ENCODE data around the gene CENPU. TPM values are rescaled to one million over a fixed set of nuclear protein-coding genes. Genes with fewer than 3 reads are reported as not detected.

Gene CENPU
- total RNA-seq, 1 experiment from 2014 or later, result 124 TPM

- Histone ChIP-seq H3K4me1 (ENCODE audit: insufficient read depth, low read length) (peaks cover 16% of the 10 kb centered on the region), H4K20me1 (ENCODE audit: control insufficient read depth, insufficient read depth, insufficient read length) (no peaks in the 10 kb centered on the region), H2BK5ac (ENCODE audit: insufficient read length, low read length) (no peak overlapping the region), H4K5ac (ENCODE audit: insufficient read length, low read depth, low read length) (no peak overlapping the region), H3K79me1 (ENCODE audit: insufficient read depth, low read depth, low read length, poor library complexity, severe bottlenecking) (no peaks in the 10 kb centered on the region), H3K18ac (ENCODE audit: insufficient read length, low read depth, low read length) (no peak overlapping the region), H2BK120ac (ENCODE audit: low read depth, low read length, poor library complexity, severe bottlenecking) (no peak overlapping the region), H3K23ac (ENCODE audit: insufficient read length, low read depth, low read length) (no peak overlapping the region), H2BK20ac (ENCODE audit: low read depth, low read length, poor library complexity, severe bottlenecking) (no peak overlapping the region), H3K56ac (ENCODE audit: insufficient read length, low read depth, low read length) (no peak overlapping the region), H3K4ac (ENCODE audit: low read depth, low read length) (no peak overlapping the region), H2AK5ac (ENCODE audit: insufficient read length, low read length) (no peak overlapping the region), H3T11ph (ENCODE audit: low read length) (no peak overlapping the region), H2BK12ac (ENCODE audit: insufficient read length, low read depth, low read length) (no peak overlapping the region), H4K91ac (ENCODE audit: insufficient read length, low read depth, low read length) (no peak overlapping the region), H3K23me2 (ENCODE audit: insufficient read length, low read depth, low read length, poor library complexity, severe bottlenecking) (peaks cover 13% of the 10 kb centered on the region), H2AFZ (ENCODE audit: low read length) (no peak overlapping the region), H2BK15ac (ENCODE audit: low read depth, low read length) (no peak overlapping the region), H3K14ac (ENCODE audit: insufficient read depth, low read length) (no peak overlapping the region), H3K79me2 (ENCODE audit: insufficient read depth, low read length) (peaks cover 35% of the 10 kb centered on the region), H4K8ac (replicated peaks; ENCODE audit: insufficient read length, low read depth, low read length) (no peak overlapping the region), H3K27me3 (ENCODE audit: insufficient read depth, low read length) (no peaks in the 10 kb centered on the region), H3K9ac (ENCODE audit: extremely low read depth, insufficient read length, low read length) (peak overlapping the region; percentile 65), H3K9me3 (ENCODE audit: control insufficient read depth, low read depth, low read length) (no peaks in the 10 kb centered on the region), H3K4me2 (ENCODE audit: insufficient read depth, insufficient read length, low read length) (peak overlapping the region; percentile 89), H3K27ac (ENCODE audit: insufficient read length, low read depth, low read length) (no peak overlapping the region)
- DNase-seq, result no peak
- Mint-ChIP-seq H3K4me1 (peaks cover 66 to 67% of the 10 kb centered on the region in 2 experiments), H3K27ac (peak overlapping the region in 2 of 3 experiments; percentile 92 to 95; a peak in 3 of 7 replicates), H3K36me3 (ENCODE audit: insufficient read depth in 1 of 3, low read depth in 3 of 3) (peaks cover 2 to 26% (median 14%) of the 10 kb centered on the region in 3 experiments; a peak in 5 of 7 replicates), H3K4me3 (peak overlapping the region; percentile 83 to 87), H3K9me3 (no peaks in the 10 kb centered on the region), H3K27me3 (ENCODE audit: low read depth) (no peaks in the 10 kb centered on the region)
- TF ChIP-seq CTCF (conservative IDR thresholded peaks at IDR 0.05), result no peak
- WGBS (ENCODE audit: extremely low coverage, insufficient read length, low lambda C conversion rate), result no CpG with 5 or more reads among the region's 7 CpGs
These were observed 86.4 kb downstream of the CENPU start for GRCh38 chr4:184647266-184648053.

All from H9 (cell line).